CD14-positive monocyte (primary cell): Measurements from ENCODE around the gene MYL3. TPM values are rescaled to one million over a fixed set of nuclear protein-coding genes. Genes with fewer than 3 reads are reported as not detected.

ENCODE experiments used
- DNase-seq, 3 donors: peaks; one replicate each; pipeline ENCODE4 v3.0.0-alpha.2; 2011 to 2022
- H2AFZ ChIP-seq: 2 replicates; pipeline ENCODE4 v1.6.0; 2012; ENCODE audit warnings: mild to moderate bottlenecking, low read depth, low read length, inconsistent platforms; ENCODE audit not compliant: insufficient read depth, poor library complexity, severe bottlenecking
- H3K27ac ChIP-seq, 2 donors: 1 replicate in 1 of 2; 2 replicates in 1 of 2; pipeline ENCODE4 v1.5.1; 2012 to 2013; ENCODE audit warnings: low read length in 2 of 2, control low read depth in 1 of 2, inconsistent platforms in 1 of 2, low read depth in 1 of 2, mild to moderate bottlenecking in 1 of 2
- H3K27me3 ChIP-seq, 2 donors: one replicate each; pipeline versions ENCODE4 v1.6.0 to v1.6.1; 2011 to 2013; ENCODE audit warnings: low read length in 2 of 2; ENCODE audit not compliant: control insufficient read depth in 2 of 2, insufficient read depth in 2 of 2
- H3K36me3 ChIP-seq, 2 donors: replicated peaks in 1 of 2; 1 replicate in 1 of 2; 2 replicates in 1 of 2; pipeline versions ENCODE4 v1.5.1 to v1.6.1; 2012 to 2013; ENCODE audit warnings: low read length in 2 of 2, control low read depth in 1 of 2, inconsistent platforms in 1 of 2, mild to moderate bottlenecking in 1 of 2; ENCODE audit not compliant: insufficient read depth in 2 of 2, control insufficient read depth in 1 of 2
- H3K4me1 ChIP-seq, 2 donors: 1 replicate in 1 of 2; 2 replicates in 1 of 2; pipeline versions ENCODE4 v1.5.1 to v1.6.1; 2012 to 2013; ENCODE audit warnings: low read length in 2 of 2, control low read depth in 1 of 2, inconsistent platforms in 1 of 2, mild to moderate bottlenecking in 1 of 2, moderate library complexity in 1 of 2; ENCODE audit not compliant: insufficient read depth in 2 of 2, control insufficient read depth in 1 of 2
- H3K4me2 ChIP-seq: replicated peaks from 2 replicates; pipeline ENCODE3; 2012; ENCODE audit warnings: low read length, moderate library complexity, mild to moderate bottlenecking; ENCODE audit not compliant: poor library complexity, severe bottlenecking; ENCODE audit errors: extremely low read depth
- H3K4me3 ChIP-seq, 3 experiments: fragments of 200-600 bp in 1 of 3; sonication (generic) in 1 of 3; replicated peaks in 1 of 3; 1 replicate in 2 of 3; 2 replicates in 1 of 3; pipeline ENCODE4 v1.5.1; 2011 to 2013; ENCODE audit warnings: low read length in 3 of 3, mild to moderate bottlenecking in 3 of 3, control low read depth in 2 of 3, low read depth in 2 of 3, inconsistent platforms in 1 of 3, moderate library complexity in 1 of 3
- H3K79me2 ChIP-seq: 2 replicates; pipeline ENCODE4 v1.6.0; 2012; ENCODE audit warnings: mild to moderate bottlenecking, control low read depth, inconsistent platforms, low read length, moderate library complexity; ENCODE audit not compliant: insufficient read depth
- H3K9ac ChIP-seq: 2 replicates; pipeline ENCODE4 v1.6.0; 2017; ENCODE audit warnings: low read length, mild to moderate bottlenecking; ENCODE audit not compliant: insufficient read depth, poor library complexity, severe bottlenecking
- H3K9me3 ChIP-seq, 2 donors: replicated peaks in 1 of 2; 1 replicate in 1 of 2; 2 replicates in 1 of 2; pipeline versions ENCODE4 v1.5.1 to v1.6.1; 2012 to 2013; ENCODE audit warnings: low read length in 2 of 2, control low read depth in 1 of 2; ENCODE audit not compliant: control insufficient read depth in 1 of 2, insufficient read depth in 1 of 2
- H4K20me1 ChIP-seq: 2 replicates; pipeline ENCODE4 v1.6.0; 2012; ENCODE audit warnings: mild to moderate bottlenecking, low read length, control low read depth, moderate library complexity; ENCODE audit not compliant: insufficient read depth
- H3K27ac Mint-ChIP-seq, 7 donors: one replicate each; pipeline ENCODE4 v1.8.0; 2020; ENCODE audit warnings: mild to moderate bottlenecking in 7 of 7, mixed read lengths in 7 of 7, moderate library complexity in 6 of 7, inconsistent platforms in 2 of 7
- H3K27me3 Mint-ChIP-seq, 3 donors: one replicate each; pipeline ENCODE4 v1.8.0; 2021 to 2022; ENCODE audit warnings: low read depth in 3 of 3, mild to moderate bottlenecking in 3 of 3, mixed read lengths in 3 of 3, moderate library complexity in 3 of 3, inconsistent platforms in 1 of 3
- H3K36me3 Mint-ChIP-seq, 2 donors: one replicate each; pipeline ENCODE4 v1.8.0; 2020; ENCODE audit warnings: mixed read lengths in 2 of 2, inconsistent platforms in 1 of 2, mild to moderate bottlenecking in 1 of 2
- H3K4me1 Mint-ChIP-seq: one replicate; pipeline ENCODE4 v1.8.0; 2020; ENCODE audit warnings: mild to moderate bottlenecking, mixed read lengths
- H3K4me3 Mint-ChIP-seq, 2 donors: one replicate each; pipeline ENCODE4 v1.8.0; 2020; ENCODE audit warnings: mild to moderate bottlenecking in 2 of 2, mixed read lengths in 2 of 2, moderate library complexity in 1 of 2
- H3K9me3 Mint-ChIP-seq, 7 donors: one replicate each; pipeline ENCODE4 v1.8.0; 2020 to 2022; ENCODE audit warnings: mixed read lengths in 7 of 7, mild to moderate bottlenecking in 6 of 7, moderate library complexity in 6 of 7, inconsistent platforms in 2 of 7
- CTCF ChIP-seq: fragments of 200-600 bp; IDR thresholded peaks from one replicate; pipeline ENCODE4 v1.8.0; 2022; ENCODE audit warnings: antibody characterized with exemption, mild to moderate bottlenecking
- WGBS: methylation state at CpG from one replicate; pipeline ENCODE4 v1.1.5; 2013; ENCODE audit warnings: missing lambda C conversion rate; ENCODE audit not compliant: insufficient coverage; 5-methylcytosine and 5-hydroxymethylcytosine counted together
- intact Hi-C, 2 donors: fragments of 100-400 bp; cut with micrococcal nuclease; formaldehyde crosslinking; loops; one replicate each; pipeline versions ENCODE4 v1.15.0 to v1.15.1; 2023
- polyA plus RNA-seq, 3 donors: library from polyadenylated mRNA; depleted of rRNA in 1 of 3; unstranded in 2 of 3; stranded (reverse) in 1 of 3; fragments of 300-500 nt in 2 of 3; fragments of >200 nt in 1 of 3; fragmentation: Illumina TruSeq in 2 of 3; gene quantifications; 1 replicate in 2 of 3; 2 replicates in 1 of 3; pipeline ENCODE4 v1.2.3, GENCODE V29; 2012 to 2021

MYL3 gene
- polyA plus RNA-seq, 3 donors = not detected

- Mint-ChIP-seq H3K4me1 (peaks cover 13% of the 10 kb centered on the region), H3K36me3 (no peaks in the 10 kb centered on the region), H3K4me3 (no peak overlapping the region), H3K9me3 (no peaks in the 10 kb centered on the region), H3K27ac (no peak overlapping the region), H3K27me3 (peaks cover 10 to 27% (median 21%) of the 10 kb centered on the region in 3 donors)
- peak in 1 of 3 donors; percentile 9 for DNase-seq
- Histone ChIP-seq H3K9me3 (no peaks in the 10 kb centered on the region), H3K36me3 (no peaks in the 10 kb centered on the region), H3K79me2 (no peaks in the 10 kb centered on the region), H3K4me3 (no peak overlapping the region), H4K20me1 (no peaks in the 10 kb centered on the region), H3K4me1 (peaks cover 17 to 21% of the 10 kb centered on the region in 2 donors), H3K9ac (no peak overlapping the region), H3K27me3 (peaks cover 0 to 19% of the 10 kb centered on the region in 2 donors), H2AFZ (no peak overlapping the region), H3K27ac (no peak overlapping the region), H3K4me2 (no peak overlapping the region)
- intact Hi-C loops = no loop called here
- TF ChIP-seq CTCF = peak; percentile 46
- 87% methylated on average over 6 of the region's 12 CpGs for WGBS
These were observed 14.8 kb downstream of the MYL3 start for GRCh38 chr3:46848271-46849044.

DNA sequence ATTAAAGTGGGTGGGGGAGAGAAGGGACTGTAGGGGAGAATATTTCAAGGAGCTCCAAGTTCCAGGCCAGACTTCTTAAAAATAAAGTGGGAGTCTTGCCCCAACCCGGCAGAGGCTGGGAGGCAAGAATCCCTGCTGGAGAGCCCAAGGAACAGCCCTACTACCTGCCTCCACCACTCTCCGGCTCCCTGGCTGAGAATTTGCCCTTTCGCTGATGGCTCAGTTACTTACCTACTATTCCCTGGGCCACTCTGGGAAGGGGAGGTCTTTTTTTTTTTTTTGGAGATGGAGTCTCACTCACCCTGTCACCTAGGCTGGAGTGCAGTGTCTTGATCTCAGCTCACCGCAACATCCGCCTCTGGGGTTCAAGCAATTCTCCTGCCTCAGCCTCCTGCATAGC lies 15.5 kb downstream of the MYL3 start:
- DNase-seq = no peak
- Histone ChIP-seq H3K4me3 (no peak overlapping the region), H3K4me1 (peaks cover 17 to 21% of the 10 kb centered on the region in 2 donors), H2AFZ (no peak overlapping the region), H3K36me3 (no peaks in the 10 kb centered on the region), H3K79me2 (no peaks in the 10 kb centered on the region), H3K27ac (no peak overlapping the region), H3K9ac (no peak overlapping the region), H3K4me2 (no peak overlapping the region), H3K9me3 (no peaks in the 10 kb centered on the region), H4K20me1 (no peaks in the 10 kb centered on the region), H3K27me3 (peaks cover 0 to 19% of the 10 kb centered on the region in 2 donors)
- WGBS = 80% methylated on average over 1 of the region's 5 CpGs
- Mint-ChIP-seq H3K27ac (no peak overlapping the region), H3K36me3 (no peaks in the 10 kb centered on the region), H3K9me3 (no peaks in the 10 kb centered on the region), H3K4me1 (peaks cover 13% of the 10 kb centered on the region), H3K27me3 (peaks cover 10 to 30% (median 21%) of the 10 kb centered on the region in 3 donors), H3K4me3 (no peak overlapping the region)
- intact Hi-C loops = no loop called here
- TF ChIP-seq CTCF = no peak
